GM18507 (cell line): ENCODE data around the gene CTBP2.

Experiments used
- DNase-seq: peaks from one replicate; pipeline ENCODE4 v3.0.0; 2011; ENCODE audit warnings: low read depth; ENCODE audit not compliant: insufficient read length; ENCODE audit errors: extremely low spot score
- FAIRE-seq: peaks from 2 replicates; lab custom pipeline; 2011; peaks lifted over from hg19 to GRCh38; lab: Jason Lieb, UNC

CTBP2 gene

DNA sequence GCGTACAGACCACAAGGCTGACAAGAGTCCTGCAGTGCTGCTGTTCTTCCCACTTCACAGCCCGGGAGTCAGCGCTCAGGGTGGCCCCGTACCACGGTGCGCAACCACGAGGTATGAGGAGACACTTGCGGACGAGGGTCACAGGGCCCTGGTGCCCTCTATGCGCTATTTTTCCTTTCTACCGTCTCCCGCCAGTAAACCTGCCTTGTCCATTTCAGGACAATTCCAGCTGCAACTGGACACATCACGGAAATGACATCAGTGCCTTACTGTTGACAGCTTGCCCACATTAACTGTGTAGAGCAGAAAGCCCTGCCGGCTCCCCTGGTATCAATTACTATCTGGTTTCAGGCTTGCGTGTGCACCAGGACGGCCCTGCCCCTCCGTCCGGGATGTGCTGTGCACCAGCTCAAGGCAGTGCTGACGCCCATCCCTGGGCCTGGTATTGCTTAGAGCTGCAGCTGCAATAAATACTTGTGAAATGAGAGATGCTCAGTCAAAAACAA, 153.4 kb downstream of the CTBP2 start:
- no peak for DNase-seq
- FAIRE-seq = no peak

DNA sequence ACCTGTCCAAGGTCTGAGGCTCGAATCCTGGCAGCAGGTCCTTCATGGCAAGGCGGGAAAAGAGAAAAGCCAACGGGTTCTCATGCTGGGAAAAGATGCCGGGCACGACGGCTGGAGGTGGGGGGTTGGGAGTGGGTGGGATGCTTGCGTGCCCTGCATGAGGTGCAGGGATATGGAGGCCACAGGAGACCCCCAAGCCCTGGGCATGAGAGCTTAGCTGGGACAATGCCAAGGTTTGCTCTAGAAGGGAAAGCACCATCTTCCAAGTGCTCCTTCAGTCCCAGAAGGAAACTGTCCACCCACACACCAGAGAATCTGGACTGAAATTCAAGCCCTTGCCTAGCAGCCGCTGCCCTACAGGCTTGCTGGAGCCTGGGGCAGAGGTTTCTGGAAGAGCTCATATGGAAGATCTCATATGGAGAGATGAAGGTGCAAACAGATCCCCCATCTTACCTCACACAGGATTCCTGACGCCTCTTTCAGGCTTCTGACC, 154.1 kb downstream of the CTBP2 start:
- FAIRE-seq = no peak
- no peak for DNase-seq

DNA sequence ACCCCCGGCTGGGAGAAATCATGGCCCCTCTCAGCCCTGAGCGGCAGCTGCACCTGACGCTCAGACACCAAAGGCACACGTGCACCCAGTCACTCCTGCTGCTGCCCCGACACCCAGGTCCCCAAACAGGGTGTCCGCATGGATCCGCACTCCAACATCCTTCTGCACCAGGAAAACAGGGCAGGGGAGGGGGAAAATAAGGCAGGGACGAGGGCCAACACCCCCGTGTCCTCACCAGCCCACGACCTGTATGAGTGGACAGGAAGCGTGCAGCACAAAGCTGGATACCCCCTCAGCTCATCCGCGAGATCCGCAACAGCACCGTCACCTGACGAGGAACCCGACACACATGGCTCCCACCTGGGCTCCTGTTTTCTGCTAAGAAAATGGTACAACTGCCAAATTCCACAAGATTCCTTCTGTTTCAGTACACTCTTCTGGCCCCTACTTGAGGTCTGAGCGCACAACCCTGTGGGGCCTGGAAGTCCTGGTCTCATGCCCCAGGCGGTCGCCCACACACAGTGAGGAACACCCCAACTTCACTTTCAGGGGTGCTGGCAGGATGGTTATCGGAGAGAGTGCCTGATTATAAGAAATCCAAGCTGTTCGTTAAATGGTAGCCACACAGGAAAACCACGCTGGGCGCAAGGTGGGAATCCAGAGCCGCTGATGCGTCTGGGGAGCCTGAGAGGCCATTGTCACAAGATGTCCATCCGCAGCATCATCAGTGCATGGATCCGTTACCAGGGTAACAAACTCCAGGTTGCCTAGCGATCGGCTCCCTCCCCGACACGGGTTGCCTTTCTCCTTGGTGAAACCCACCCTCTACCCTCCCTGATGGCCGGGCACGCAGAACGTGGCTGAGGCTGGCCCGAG, 154.8 kb downstream of the CTBP2 start:
- DNase-seq (no peak), FAIRE-seq (no peak)

DNA sequence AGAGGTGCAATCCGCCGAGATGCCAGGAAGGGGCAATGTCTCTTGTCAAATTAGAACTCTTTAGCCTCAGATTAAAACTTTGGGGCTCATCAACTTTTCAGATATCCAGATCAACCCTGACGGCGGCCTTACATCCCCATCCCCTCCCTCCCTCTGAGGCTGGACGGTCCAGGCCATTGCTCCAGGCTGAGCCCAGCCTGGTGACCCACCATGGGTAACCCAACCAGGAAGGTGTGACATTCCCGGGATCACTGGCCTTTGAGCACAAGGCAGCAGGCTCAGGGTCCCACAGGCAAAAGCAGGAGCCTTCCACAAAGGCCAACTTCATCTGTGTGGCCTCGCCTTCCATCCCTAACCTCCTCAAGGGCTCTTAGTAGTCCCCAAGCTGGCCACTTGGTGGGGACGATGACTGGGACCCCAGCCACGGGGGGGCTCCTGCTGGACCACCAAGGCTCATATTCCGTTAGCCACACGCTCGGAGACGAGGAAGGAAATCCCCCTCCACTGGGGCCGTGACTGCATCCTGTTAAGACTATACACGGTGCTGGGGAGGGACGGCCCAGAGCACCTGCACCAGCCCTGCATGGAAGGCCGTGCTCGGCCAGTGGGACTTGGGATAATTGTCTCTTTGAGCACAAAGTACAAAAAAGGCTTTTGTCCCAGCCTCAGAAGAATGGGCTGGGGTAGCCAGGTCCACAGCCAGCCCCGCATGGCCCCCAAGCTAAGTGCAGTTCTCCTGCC, 155.6 kb downstream of the CTBP2 start:
- FAIRE-seq = no peak

DNA sequence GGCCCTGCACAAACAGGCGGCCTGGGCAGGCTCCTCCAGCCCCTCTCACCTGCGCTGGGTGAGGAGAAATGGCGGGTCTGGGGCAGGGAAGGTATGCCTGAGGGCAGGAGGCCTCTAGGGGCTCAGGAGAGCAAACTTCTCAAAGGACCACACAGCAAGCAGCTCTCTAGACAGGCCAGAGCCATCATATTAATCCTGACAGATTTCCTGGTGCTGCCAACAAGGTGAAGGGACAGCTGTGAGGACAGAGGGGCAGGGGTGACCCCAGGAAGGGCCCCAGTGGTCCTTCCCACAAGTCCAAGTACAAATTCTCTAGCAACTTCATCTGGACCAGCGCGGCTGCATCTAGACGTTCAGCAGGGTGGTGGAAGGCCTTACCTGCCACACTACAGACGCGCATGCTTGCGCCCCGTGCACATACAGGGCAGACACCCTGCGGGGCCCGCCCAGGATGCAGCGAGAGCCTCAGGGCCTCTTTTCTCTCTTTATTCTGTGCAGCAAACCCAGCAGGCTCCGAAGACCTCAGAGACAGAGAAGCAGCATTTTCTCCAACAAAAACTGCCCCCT, 156.4 kb downstream of the CTBP2 start:
- FAIRE-seq (no peak), DNase-seq (no peak)

More for the DNA sequence above, 155.6 kb downstream of the CTBP2 start:
- DNase-seq = no peak

DNA sequence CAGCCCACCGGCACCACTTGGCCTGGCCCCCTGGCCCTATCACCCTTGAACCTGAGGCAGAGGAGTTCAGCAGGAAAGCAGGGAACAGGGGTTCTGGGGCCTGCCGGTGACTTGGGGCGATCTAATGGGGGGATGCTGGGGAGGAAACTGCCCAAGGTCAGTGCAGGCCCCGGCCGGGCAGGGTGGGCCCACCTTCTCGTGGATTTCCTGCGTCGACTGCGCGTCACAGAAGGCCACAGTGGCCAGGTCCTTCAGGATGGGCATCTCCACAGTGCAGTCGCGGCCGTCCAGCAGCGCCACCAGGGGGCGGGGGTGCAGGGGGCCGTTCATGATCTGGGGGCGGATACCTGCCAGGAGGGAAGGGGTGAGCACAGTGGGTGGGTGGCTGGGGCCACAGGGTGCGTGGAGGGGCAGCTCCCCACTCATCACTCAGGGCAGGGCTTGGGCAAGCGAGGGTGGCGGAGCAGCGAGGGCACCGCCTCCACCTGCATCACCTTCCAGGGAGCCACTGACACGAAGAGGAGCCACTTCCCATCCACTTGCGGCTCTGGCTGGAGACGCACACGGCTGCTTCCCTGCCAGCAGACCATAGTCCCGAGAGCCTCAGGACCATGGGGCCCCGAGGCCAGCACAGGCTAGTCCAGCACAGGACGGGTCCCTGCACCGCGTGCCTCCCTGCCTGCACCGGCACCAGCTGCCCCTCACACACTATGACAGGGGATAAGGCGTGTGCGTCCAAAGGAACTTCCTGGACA, 157.0 kb downstream of the CTBP2 start:
- FAIRE-seq = no peak
- no peak for DNase-seq

DNA sequence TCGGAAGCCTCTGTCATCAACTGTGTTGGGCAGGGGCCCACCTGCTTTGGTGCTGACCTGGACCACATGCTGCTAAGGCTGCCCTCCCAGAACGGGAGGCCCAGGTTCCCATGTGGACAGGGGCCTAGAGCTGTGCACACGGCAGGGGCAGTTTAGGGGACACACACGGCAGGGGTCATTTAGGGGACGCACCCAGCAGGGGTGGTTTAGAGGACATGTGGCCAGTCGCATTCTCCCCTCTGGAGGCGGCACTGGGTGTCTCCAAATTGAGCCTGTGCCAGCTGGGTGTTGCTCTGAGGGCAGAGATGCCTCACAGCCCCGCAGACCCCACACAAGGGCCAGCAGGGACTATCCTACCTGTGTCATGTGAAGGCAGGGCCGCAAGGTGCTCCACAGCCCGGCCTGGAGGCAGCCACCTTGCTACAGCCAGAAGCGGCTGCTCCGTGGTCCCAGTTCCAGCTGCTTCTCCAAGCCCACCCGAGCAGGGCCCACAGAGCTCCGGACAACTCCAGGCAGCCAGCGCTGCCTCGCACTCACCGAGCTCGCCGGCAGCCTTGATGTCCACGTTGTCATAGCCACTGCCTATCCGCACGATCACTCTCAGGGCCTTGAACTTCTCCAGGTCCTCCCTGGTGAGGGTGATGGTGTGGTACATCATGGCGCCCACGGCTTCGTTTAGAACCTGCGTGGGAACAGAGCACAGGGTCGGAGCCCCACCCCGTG, 157.8 kb downstream of the CTBP2 start:
- DNase-seq (no peak), FAIRE-seq (no peak)

DNA sequence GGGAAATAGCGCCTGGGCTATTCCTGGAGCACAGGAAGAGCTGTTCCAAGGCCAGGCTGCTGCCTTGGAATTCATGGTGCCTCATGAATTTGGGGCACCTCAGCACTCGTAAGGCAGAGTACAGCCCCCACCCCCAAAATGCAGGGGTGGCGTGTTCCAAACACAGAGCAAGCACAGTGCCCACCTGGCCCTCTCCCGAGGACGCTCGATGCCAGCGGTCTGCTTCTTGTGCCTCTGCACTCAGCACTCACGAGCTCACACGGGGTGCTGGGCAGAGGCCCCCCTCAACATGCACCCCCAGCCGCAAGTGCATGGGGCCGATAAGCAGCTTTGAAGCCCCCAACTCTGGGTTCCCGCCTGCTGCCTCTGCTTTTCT, 158.3 kb downstream of the CTBP2 start:
- DNase-seq (no peak), FAIRE-seq (no peak)

DNA sequence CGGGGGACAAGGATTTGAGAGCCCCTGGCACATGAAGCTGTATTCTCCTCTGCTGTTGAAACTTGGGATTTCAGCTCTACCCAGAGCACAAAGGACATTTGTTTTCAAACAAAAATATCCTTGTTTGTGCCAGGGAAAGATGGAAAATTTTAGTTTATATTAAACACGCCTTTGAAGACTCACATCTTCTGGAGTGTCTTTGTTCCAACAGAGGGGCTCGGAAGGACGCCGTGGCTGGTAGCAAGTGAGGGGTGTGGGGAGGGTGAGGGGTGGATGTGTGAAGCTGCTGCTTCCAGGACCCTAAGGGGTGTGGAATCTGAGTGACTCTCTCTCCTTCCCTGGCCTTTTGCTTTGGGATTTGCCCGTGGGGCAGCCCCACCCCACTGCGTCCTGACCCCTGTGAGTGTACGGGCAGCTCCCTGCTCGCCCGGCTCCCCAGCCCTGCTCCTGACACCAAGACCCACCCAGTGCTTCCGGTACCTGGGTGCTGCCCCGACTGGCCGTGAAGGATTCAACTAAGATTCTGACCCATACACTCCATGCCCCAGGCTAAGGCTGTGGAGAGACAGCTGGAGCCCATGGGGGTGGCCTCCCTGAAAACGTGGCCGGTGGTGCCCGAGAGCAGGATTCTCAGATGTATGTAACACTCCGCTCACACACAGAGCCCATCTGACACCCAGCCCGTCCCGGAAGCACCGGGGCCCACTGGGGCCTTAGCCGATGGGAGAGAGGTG, 158.9 kb downstream of the CTBP2 start:
- no peak for FAIRE-seq
- no peak for DNase-seq

DNA sequence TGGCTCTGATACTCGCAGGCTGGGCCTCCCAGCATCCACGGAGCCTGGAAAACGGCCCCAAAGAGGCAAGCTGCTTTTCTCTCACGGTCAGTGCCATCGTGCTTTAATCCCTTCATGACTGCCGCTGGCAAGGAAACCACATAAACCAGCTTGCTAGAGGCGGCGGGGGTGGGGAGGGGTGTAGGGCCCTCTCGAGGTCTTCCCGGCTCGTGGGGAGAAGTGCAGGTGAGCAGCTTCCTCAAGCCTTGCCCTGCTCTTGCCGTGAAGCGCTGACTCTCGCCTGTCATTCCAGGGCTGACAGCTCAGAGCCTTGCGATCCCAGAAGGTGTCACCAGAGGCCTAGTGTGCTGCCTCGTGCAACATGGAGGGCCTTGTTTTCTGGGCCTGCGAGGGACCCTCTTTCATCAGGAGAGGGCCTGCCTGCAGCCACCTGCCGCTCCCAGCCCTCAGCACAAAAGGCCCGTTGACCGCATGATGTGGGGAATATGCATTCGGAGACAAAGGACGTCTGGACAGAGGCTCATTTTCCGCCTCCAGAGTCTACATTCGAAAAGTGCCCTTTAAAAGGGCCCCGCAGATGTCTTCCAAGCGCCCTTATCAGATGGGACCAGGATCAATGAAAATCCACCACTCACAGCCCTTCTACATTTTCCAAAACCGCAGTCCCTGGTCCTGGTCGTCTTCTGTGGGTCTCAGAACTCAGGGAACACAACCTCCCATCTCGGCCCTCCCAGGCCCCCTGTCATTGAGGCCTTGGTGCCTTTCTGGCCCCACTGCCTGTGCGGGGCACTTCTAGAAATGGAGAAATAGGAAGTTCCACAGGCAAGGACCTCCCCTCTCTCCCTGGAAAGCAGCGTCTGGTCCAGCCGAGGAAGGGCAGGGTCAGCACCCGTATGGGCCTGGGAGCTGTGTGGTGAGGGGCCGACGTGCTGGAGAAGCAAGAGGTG, 159.7 kb downstream of the CTBP2 start:
- DNase-seq = no peak
- no peak for FAIRE-seq

DNA sequence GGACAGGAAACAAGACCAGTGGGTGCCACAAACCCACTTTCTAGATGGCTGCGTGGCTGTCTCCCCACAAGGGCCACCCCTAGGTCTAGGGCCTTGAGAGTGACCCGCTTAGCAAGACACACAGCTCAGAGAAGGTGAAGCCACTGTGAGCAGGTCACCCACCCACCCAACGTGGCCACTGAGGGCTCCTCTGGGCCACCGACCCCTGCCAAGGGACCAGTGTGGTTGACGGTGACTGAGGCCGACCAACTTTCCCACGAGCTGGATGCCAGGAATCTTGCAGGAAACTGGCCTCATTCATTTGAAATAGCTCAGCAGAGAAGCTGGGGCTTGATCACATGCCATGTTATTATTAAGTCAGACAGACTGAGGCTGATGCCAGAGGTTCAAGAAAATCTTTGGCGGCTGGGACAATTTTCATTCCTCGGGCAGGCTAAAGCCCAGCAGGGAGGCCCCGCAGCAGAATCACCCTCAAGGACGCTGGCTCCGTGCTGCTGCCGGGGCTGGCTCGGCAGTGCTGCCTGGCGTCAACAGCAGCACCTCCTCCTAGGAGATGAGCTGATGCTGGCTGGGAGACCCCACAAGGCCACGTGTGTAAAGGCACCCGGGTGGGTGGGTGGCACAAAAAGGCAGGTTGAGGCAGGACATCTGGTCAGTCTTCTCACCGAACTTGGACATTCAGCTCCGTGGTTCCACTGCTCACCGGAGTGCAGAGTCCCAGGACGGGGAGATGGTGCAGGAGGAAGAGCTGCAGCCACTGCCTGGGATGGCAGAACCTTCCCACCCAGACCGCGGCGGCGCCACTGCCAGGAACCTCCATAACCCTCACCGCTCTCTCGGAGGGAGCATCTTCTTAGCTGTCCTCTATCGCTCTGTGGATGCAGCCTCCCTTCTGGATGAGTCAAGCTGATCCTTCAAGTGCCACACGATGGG, 160.7 kb downstream of the CTBP2 start:
- DNase-seq (no peak), FAIRE-seq (no peak)

DNA sequence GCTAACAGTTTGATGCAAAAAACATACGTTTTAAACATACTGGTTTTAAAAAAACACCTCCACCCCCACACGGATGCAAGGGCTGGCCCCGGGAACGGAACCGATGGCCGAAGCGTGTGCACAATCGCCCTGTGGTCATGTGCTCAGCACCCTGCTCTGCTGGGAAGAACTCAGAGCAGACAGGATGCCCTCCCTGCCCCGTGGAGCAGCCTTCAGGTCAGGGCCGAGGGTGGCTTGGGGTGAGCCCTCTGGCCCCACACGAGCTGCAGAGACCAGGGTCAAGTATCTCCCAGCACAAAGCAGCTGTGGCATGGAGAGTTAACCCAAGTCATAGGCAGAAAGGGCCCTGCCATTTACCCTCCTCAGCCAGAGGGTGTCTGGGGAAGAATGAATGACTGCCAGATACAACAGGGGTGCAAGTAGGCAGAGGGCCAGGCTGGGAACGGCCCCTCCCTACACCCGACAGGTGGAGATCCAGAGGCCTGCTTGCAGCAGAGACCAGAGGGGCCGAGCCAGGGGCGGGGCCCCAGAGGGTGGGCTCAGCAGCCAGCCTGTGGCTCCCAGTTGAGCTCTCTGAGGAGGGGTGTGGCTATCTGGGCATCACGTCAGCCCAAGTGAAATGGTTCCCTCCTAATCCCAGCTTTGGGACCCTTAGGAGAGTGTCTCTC, 161.6 kb downstream of the CTBP2 start:
- no peak for DNase-seq
- no peak for FAIRE-seq

DNA sequence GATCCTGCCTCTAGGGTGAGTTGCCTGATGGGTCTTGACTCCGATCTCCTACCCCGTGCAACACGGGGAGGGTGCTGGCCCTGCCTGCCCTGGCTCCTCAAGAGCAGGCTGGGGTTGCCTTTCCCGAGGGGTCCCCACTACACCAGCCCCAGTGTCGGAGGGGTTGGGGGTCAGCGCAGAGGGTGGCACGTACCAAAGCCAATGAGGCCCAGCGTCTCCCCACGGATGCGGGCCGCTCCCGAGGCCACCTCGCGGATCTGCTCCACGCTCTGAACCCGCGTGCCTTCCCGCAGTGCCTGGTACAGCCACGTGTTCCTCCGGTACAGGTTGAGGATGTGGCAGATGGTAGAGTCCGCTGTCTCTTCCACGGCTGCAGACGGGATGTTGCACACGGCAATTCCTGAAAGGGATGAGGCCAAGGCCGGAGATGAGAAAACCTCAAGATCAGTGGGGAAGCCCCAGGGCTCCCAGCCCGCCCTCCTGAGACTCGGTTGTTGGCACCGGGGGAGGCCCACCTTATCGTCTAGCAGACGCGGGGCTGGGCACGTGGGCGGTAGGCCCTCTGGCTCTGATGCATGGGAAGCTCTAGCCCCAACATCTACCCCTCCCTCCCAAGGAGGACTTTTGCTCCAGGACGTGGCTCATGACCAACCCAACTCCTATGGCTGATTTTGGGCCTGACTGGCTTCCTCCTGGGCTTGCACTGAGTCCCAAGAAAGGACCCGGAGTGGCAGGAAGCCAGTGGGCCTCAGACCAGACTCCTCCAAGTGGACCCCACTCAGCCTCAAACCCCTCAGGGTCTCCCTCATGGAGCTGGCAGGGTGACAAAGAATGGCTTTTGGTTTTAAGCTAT, 162.4 kb downstream of the CTBP2 start:
- DNase-seq = no peak
- no peak for FAIRE-seq

DNA sequence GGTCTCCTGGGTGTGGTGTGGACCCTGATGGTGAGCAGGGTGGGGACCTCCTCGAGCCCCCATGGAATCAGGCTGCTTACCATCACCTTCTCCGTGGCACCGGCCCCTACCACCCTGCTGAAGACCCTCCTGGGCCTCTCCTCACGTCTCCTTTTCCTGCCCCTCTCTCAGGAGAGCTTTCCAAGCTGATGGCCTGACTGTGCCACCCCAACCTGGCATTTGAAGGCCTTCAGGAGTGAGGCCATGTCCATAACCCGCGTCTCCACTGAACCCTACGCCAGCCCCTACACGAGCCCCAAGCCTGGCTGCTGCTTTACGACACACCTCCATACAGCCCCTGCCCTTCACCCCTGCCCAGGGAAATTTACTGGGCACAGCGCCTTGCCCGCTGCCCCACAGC, 163.1 kb downstream of the CTBP2 start:
- DNase-seq = no peak

DNA sequence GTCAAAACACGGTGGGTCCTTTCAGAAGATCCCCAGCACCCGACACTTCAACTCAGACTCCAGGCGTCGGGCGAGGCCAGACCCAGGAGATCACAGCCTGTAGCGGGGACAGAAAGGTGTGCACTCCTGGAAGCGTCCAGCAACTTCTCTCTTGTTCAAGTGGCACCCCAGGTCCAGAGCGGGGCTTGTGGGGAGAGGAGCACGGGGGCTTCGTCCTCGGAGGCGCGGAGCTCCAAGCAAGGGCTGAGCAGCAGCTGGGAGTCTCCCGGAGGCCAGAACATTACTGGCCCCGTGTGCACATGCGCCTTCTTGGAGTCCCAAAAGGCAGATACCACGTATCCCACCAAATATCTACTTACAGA, 163.5 kb downstream of the CTBP2 start:
- FAIRE-seq = no peak
- DNase-seq = no peak

More for the DNA sequence above, 163.1 kb downstream of the CTBP2 start:
- no peak for FAIRE-seq
